GM21360 (cell line): ENCODE measurements around the gene MKLN1.
"Not testable (repeated sequence)": the region's sequence is repeated elsewhere in the genome, so short reads cannot be mapped to it uniquely, and the experiment has no call there.

Experiments used
- ATAC-seq: cut with Tn5 transposase; IDR thresholded peaks from one replicate; pipeline ENCODE4 v1.9.1; 2021; ENCODE audit warnings: mild to moderate bottlenecking, moderate library complexity; ENCODE audit not compliant: unreplicated experiment

Gene MKLN1

GRCh38 chr7:131388126-131388525 lies 60.5 kb downstream of the MKLN1 start:
- ATAC-seq: no peak

- ATAC-seq: no peak
Observed at GRCh38 chr7:131390275-131390674, 62.6 kb downstream of the MKLN1 start.

- no peak for ATAC-seq
Observed at GRCh38 chr7:131391145-131391544, 63.5 kb downstream of the MKLN1 start.

- ATAC-seq: no peak
Observed at GRCh38 chr7:131400681-131401176, 73.1 kb downstream of the MKLN1 start.

- ATAC-seq: no peak
Observed at GRCh38 chr7:131401194-131401593, 73.5 kb downstream of the MKLN1 start.

- no peak for ATAC-seq
Observed at GRCh38 chr7:131403322-131403721, 75.6 kb downstream of the MKLN1 start.

GRCh38 chr7:131404226-131404911 lies 76.7 kb downstream of the MKLN1 start:
- ATAC-seq: no peak

GRCh38 chr7:131409129-131409766 lies 81.6 kb downstream of the MKLN1 start:
- ATAC-seq: no peak

GRCh38 chr7:131412031-131412430 lies 84.4 kb downstream of the MKLN1 start:
- ATAC-seq: no peak

GRCh38 chr7:131413711-131414110 lies 86.0 kb downstream of the MKLN1 start:
- no peak for ATAC-seq

GRCh38 chr7:131424219-131424822 lies 96.6 kb downstream of the MKLN1 start:
- no peak for ATAC-seq

- ATAC-seq: no peak
Observed at GRCh38 chr7:131425992-131426391, 98.3 kb downstream of the MKLN1 start.

GRCh38 chr7:131430826-131431225 lies 103.2 kb downstream of the MKLN1 start:
- not testable (repeated sequence) for ATAC-seq

GRCh38 chr7:131431289-131431688 lies 103.6 kb downstream of the MKLN1 start:
- no peak for ATAC-seq

- ATAC-seq: no peak
Observed at GRCh38 chr7:131431756-131432155, 104.1 kb downstream of the MKLN1 start.

GRCh38 chr7:131436384-131436783 lies 108.7 kb downstream of the MKLN1 start:
- ATAC-seq: no peak

- no peak for ATAC-seq
Observed at GRCh38 chr7:131438969-131439368, 111.3 kb downstream of the MKLN1 start.

- no peak for ATAC-seq
Observed at GRCh38 chr7:131443496-131443895, 115.8 kb downstream of the MKLN1 start.

- ATAC-seq: no peak
Observed at GRCh38 chr7:131444683-131445082, 117.0 kb downstream of the MKLN1 start.

- no peak for ATAC-seq
Observed at GRCh38 chr7:131449373-131449902, 121.8 kb downstream of the MKLN1 start.

GRCh38 chr7:131454498-131454897 lies 126.8 kb downstream of the MKLN1 start:
- no peak for ATAC-seq

- ATAC-seq: no peak
Observed at GRCh38 chr7:131455001-131455400, 127.3 kb downstream of the MKLN1 start.
